Hematopoietic multipotent progenitor cell treated with erythropoietin and hydrocortisone succinate and interleukin-3 and kit ligand, for 17 days (in vitro differentiated cells): ENCODE measurements around the gene IGSF10.

Experiments used
- DNase-seq: peaks from one replicate; pipeline ENCODE4 v3.0.0-alpha.2; 2015; ENCODE audit warnings: low spot score

IGSF10 gene

DNA sequence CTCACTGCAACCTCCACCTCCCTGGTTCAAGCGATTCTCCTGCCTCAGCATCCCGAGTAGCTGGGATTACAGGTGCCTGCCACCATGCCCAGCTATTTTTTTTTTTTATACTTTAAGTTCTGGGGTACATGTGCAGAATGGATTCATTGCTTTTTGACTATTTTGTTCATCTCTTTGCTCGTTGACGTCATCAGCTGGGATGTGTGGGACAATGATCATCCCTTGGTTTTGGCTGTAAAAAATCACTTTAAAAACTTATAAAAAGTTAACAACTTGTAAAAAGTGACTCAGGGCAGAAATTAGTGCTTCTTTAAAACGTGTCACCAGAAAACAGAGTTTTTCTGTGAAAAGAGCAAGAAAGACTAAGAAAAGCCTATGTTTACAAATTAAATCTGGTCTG, 37.8 kb downstream of the IGSF10 start:
- DNase-seq, result no peak

DNA sequence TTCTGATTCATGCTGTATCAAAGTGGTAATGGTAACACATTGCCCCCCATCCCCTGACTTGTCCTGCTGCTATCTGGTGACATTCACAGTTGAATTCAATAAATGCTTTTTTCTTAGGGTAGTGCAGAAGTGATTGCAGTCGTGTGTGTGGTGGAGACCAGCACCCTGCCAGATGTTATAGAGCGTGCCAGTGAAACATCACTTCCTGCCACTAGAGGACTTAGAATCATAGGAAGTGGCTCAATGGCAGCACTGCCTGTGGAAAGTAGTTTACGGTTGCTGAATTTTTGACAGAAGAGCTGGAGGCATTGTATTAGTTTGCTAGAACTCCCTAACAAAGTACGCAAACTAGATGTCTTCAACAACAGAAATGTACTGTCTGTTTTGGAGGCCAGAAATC, 38.9 kb downstream of the IGSF10 start:
- DNase-seq, result no peak

DNA sequence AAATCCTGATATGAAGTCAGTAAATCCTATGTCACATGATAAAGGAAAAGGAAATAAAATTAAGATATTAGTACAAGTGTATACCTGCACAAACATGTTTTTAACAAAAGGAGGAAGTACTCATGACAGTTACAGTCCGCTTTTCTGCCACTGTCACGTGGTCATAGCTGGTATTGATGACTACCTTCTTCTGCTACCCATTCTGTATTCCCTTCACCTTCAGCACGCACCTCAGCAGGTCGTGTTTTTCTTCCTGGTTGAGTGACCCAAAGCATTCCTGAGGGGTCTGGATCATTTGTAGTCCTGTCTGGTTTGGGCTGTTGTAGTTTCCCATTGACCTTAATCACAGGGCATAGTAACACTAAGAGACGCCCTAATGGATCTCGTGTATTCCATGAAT, 41.1 kb downstream of the IGSF10 start:
- DNase-seq, result no peak

DNA sequence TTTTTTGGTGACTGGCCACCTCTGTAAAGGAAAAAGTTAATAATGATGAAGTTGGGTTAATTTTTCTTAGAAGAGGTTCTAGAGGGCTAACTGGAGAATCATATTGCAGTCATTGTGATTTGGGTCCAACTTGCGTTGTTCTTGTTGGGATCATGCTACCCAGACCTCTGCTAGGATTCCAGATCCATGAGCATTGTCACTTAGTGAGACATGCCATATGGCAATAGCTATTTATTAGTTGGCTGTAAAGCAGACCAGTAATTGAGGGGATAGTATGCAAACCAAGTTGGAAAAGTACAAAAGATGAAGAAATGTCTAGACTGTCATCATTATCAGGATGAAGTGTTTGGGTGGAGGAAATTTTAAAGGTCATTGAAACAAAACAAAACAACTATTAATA, 45.6 kb downstream of the IGSF10 start:
- no peak for DNase-seq

DNA sequence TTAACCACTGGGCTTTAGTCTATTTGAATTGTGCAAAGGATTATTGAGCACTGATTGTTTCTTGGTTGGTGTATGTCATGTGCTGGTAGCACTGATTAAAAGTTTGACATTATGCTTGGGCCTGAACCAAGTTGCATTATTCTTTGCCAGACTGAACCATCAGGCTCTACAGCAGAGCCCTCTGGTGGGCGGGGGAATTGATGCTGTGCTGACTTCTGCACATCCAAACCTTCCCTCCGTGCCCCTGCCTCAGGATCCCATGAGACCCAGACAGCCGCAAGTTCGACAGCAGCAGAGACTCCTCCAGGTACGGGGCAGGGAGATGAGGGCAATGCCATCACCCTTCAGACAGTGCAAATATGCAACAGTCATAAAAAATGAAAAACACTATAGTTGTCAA, 47.9 kb downstream of the IGSF10 start:
- no peak for DNase-seq
